ENCODE measurements around the gene RCOR1.
"Not testable (repeated sequence)": the region's sequence is repeated elsewhere in the genome, so short reads cannot be mapped to it uniquely, and the experiment has no call there.

The RCOR1 gene

GRCh38 chr14:102630881-102631280, 38.4 kb downstream of the RCOR1 start:
- no peak for DNase-seq

GRCh38 chr14:102633906-102634595, 41.6 kb downstream of the RCOR1 start:
- no peak for DNase-seq

- DNase-seq, result not testable (repeated sequence)
Observed at GRCh38 chr14:102639611-102640010, 47.2 kb downstream of the RCOR1 start.

GRCh38 chr14:102644523-102644922, 52.1 kb downstream of the RCOR1 start:
- DNase-seq, result no peak

GRCh38 chr14:102645746-102646440, 53.4 kb downstream of the RCOR1 start:
- no peak for DNase-seq

- no peak for DNase-seq
Observed at GRCh38 chr14:102646615-102647014, 54.2 kb downstream of the RCOR1 start.

- no peak for DNase-seq
Observed at GRCh38 chr14:102652194-102652593, 59.7 kb downstream of the RCOR1 start.

- no peak for DNase-seq
Observed at GRCh38 chr14:102654298-102654697, 61.8 kb downstream of the RCOR1 start.

GRCh38 chr14:102655137-102655536, 62.7 kb downstream of the RCOR1 start:
- DNase-seq, result no peak

GRCh38 chr14:102659797-102660196, 67.3 kb downstream of the RCOR1 start:
- DNase-seq, result no peak

- no peak for DNase-seq
Observed at GRCh38 chr14:102661614-102662013, 69.2 kb downstream of the RCOR1 start.

GRCh38 chr14:102662636-102663430, 70.4 kb downstream of the RCOR1 start:
- DNase-seq, result no peak

- DNase-seq, result no peak
Observed at GRCh38 chr14:102663440-102663839, 71.0 kb downstream of the RCOR1 start.

- DNase-seq, result no peak
Observed at GRCh38 chr14:102665621-102666020, 73.2 kb downstream of the RCOR1 start.

GRCh38 chr14:102666635-102667034, 74.2 kb downstream of the RCOR1 start:
- no peak for DNase-seq

- DNase-seq, result no peak
Observed at GRCh38 chr14:102667703-102668102, 75.3 kb downstream of the RCOR1 start.

GRCh38 chr14:102668291-102668873, 75.9 kb downstream of the RCOR1 start:
- no peak for DNase-seq

- DNase-seq, result no peak
Observed at GRCh38 chr14:102671410-102671809, 79.0 kb downstream of the RCOR1 start.

- DNase-seq, result no peak
Observed at GRCh38 chr14:102672410-102672960, 80.0 kb downstream of the RCOR1 start.

- no peak for DNase-seq
Observed at GRCh38 chr14:102675396-102675795, 82.9 kb downstream of the RCOR1 start.

- DNase-seq, result no peak
Observed at GRCh38 chr14:102678394-102678793, 85.9 kb downstream of the RCOR1 start.

GRCh38 chr14:102683399-102684297, 91.2 kb downstream of the RCOR1 start:
- no peak for DNase-seq

Measured in CD4-positive, alpha-beta T cell treated with Interleukin-4 for 1 hour (primary cell).